GM19351 (cell line): ENCODE results near the gene ZBTB17.
"Not testable (repeated sequence)": the region's sequence is repeated elsewhere in the genome, so short reads cannot be mapped to it uniquely, and the experiment has no call there.

ENCODE experiments used
- ATAC-seq: cut with Tn5 transposase; IDR thresholded peaks from one replicate; pipeline ENCODE4 v1.9.1; 2021; ENCODE audit warnings: mild to moderate bottlenecking, moderate library complexity; ENCODE audit not compliant: unreplicated experiment

ZBTB17 gene

GRCh38 chr1:15900662-15901279 is 75.1 kb downstream of the ZBTB17 start:
- no peak for ATAC-seq

- no peak for ATAC-seq
Observed at GRCh38 chr1:15899266-15899665, 76.6 kb downstream of the ZBTB17 start.

GRCh38 chr1:15896841-15897610 is 78.9 kb downstream of the ZBTB17 start:
- not testable (repeated sequence) for ATAC-seq

- ATAC-seq = no peak
Observed at GRCh38 chr1:15895233-15895632, 80.7 kb downstream of the ZBTB17 start.

- ATAC-seq = not testable (repeated sequence)
Observed at GRCh38 chr1:15892857-15893599, 82.9 kb downstream of the ZBTB17 start.
